D721Med (cell line): ENCODE results near the gene LRP8.
A peak's percentile ranks its signal among the peaks of the same experiment; 100 is the strongest.

ENCODE experiments used
- DNase-seq: peaks from one replicate; pipeline ENCODE4 v3.0.0; 2011; ENCODE audit warnings: low spot score; ENCODE audit not compliant: insufficient read length
- FAIRE-seq: peaks from 2 replicates; lab custom pipeline; 2011; peaks lifted over from hg19 to GRCh38; lab: Jason Lieb, UNC
- CTCF ChIP-seq: IDR thresholded peaks from 2 replicates; pipeline ENCODE4 v1.5.1; 2012; ENCODE audit warnings: mild to moderate bottlenecking, control low read depth; ENCODE audit not compliant: insufficient read depth; ENCODE audit errors: missing control alignments

LRP8 gene

GRCh38 chr1:53255031-53255430 is 72.8 kb downstream of the LRP8 start:
- DNase-seq: no peak
- FAIRE-seq: no peak
- TF ChIP-seq CTCF: no peak

- no peak for FAIRE-seq
- no peak for DNase-seq
- no peak for TF ChIP-seq CTCF
Observed at GRCh38 chr1:53254011-53254640, 73.7 kb downstream of the LRP8 start.

- no peak for TF ChIP-seq CTCF
- FAIRE-seq: no peak
- no peak for DNase-seq
Observed at GRCh38 chr1:53250325-53250724, 77.5 kb downstream of the LRP8 start.

- DNase-seq: no peak
- no peak for TF ChIP-seq CTCF
- FAIRE-seq: peak; percentile 90
Observed at GRCh38 chr1:53249706-53250105, 78.2 kb downstream of the LRP8 start.

GRCh38 chr1:53246261-53247134 is 81.4 kb downstream of the LRP8 start:
- DNase-seq: no peak
- FAIRE-seq: no peak
- no peak for TF ChIP-seq CTCF

- no peak for DNase-seq
- TF ChIP-seq CTCF: no peak
- FAIRE-seq: no peak
Observed at GRCh38 chr1:53244141-53244540, 83.7 kb downstream of the LRP8 start.

- DNase-seq: no peak
- FAIRE-seq: no peak
- TF ChIP-seq CTCF: no peak
Observed at GRCh38 chr1:53242381-53242780, 85.5 kb downstream of the LRP8 start.
